ENCODE data around the gene EPN1.

EPN1 gene

GRCh38 chr19:55692681-55693081 is 17.7 kb downstream of the EPN1 start:
- no peak for DNase-seq (ENCODE audit: low read depth in 1 of 2, low spot score in 1 of 2)

- no peak for DNase-seq (ENCODE audit: low read depth in 1 of 2, low spot score in 1 of 2)
These were observed 18.4 kb downstream of the EPN1 start for GRCh38 chr19:55693336-55693974.

- DNase-seq (ENCODE audit: low read depth in 1 of 2, low spot score in 1 of 2), result no peak
These were observed 19.2 kb downstream of the EPN1 start for GRCh38 chr19:55694241-55694655.

- DNase-seq (ENCODE audit: low read depth in 1 of 2, low spot score in 1 of 2), result no peak
These were observed 19.8 kb downstream of the EPN1 start for GRCh38 chr19:55694656-55695491.

- DNase-seq (ENCODE audit: low read depth in 1 of 2, low spot score in 1 of 2), result no peak
These were observed 20.7 kb downstream of the EPN1 start for GRCh38 chr19:55695511-55696290.

GRCh38 chr19:55696301-55697068 is 21.5 kb downstream of the EPN1 start:
- DNase-seq (ENCODE audit: low read depth in 1 of 2, low spot score in 1 of 2), result no peak

GRCh38 chr19:55697069-55697440 is 22.0 kb downstream of the EPN1 start:
- DNase-seq (ENCODE audit: low read depth in 1 of 2, low spot score in 1 of 2), result no peak

- no peak for DNase-seq (ENCODE audit: low read depth in 1 of 2, low spot score in 1 of 2)
These were observed 22.7 kb downstream of the EPN1 start for GRCh38 chr19:55697698-55698097.

GRCh38 chr19:55698256-55698655 is 23.2 kb downstream of the EPN1 start:
- no peak for DNase-seq (ENCODE audit: low read depth in 1 of 2, low spot score in 1 of 2)

GRCh38 chr19:55699221-55699620 is 24.2 kb downstream of the EPN1 start:
- no peak for DNase-seq (ENCODE audit: low read depth in 1 of 2, low spot score in 1 of 2)

GRCh38 chr19:55700813-55701212 is 25.8 kb downstream of the EPN1 start:
- DNase-seq (ENCODE audit: low read depth in 1 of 2, low spot score in 1 of 2), result no peak

GRCh38 chr19:55702131-55702627 is 27.2 kb downstream of the EPN1 start:
- DNase-seq (ENCODE audit: low read depth in 1 of 2, low spot score in 1 of 2), result no peak

GRCh38 chr19:55703790-55704215 is 28.8 kb downstream of the EPN1 start:
- DNase-seq (ENCODE audit: low read depth in 1 of 2, low spot score in 1 of 2), result peak in 1 of 2 donors; percentile 34

GRCh38 chr19:55704494-55705245 is 29.6 kb downstream of the EPN1 start:
- DNase-seq (ENCODE audit: low read depth in 1 of 2, low spot score in 1 of 2), result no peak

- no peak for DNase-seq (ENCODE audit: low read depth in 1 of 2, low spot score in 1 of 2)
These were observed 30.9 kb downstream of the EPN1 start for GRCh38 chr19:55705972-55706371.

GRCh38 chr19:55711719-55712118 is 36.7 kb downstream of the EPN1 start:
- no peak for DNase-seq (ENCODE audit: low read depth in 1 of 2, low spot score in 1 of 2)

GRCh38 chr19:55712804-55713631 is 38.0 kb downstream of the EPN1 start:
- DNase-seq (ENCODE audit: low read depth in 1 of 2, low spot score in 1 of 2), result no peak

GRCh38 chr19:55716531-55716930 is 41.5 kb downstream of the EPN1 start:
- DNase-seq (ENCODE audit: low read depth in 1 of 2, low spot score in 1 of 2), result no peak

GRCh38 chr19:55717251-55717650 is 42.2 kb downstream of the EPN1 start:
- no peak for DNase-seq (ENCODE audit: low read depth in 1 of 2, low spot score in 1 of 2)

Measured in stimulated activated CD4-positive, alpha-beta T cell treated with anti-CD3 and anti-CD28 coated beads, Interleukin-15, amount 100 ng/mL, for 1 hour (primary cell).